ENCODE data around the gene FAIM. TPM values are rescaled to one million over a fixed set of nuclear protein-coding genes. Genes with fewer than 3 reads are reported as not detected.
"Not testable (repeated sequence)": the region's sequence is repeated elsewhere in the genome, so short reads cannot be mapped to it uniquely, and the experiment has no call there.

Gene FAIM, protein sequence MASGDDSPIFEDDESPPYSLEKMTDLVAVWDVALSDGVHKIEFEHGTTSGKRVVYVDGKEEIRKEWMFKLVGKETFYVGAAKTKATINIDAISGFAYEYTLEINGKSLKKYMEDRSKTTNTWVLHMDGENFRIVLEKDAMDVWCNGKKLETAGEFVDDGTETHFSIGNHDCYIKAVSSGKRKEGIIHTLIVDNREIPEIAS
- total RNA-seq (1 to 10 TPM; 2.0 to 5.9 (median 3.6) TPM), polyA plus RNA-seq (1 to 10 TPM; 5.5 to 7.2 TPM)
- long read RNA-seq, donor 1, partial matches to known transcripts = 0 of 3 reads
- long read RNA-seq, donor 1, other reads (novel, unspliced or antisense) = 1 of 3 reads
- long read RNA-seq, donor 2, partial matches to known transcripts = 1 of 6 reads
- long read RNA-seq, donor 2, other reads (novel, unspliced or antisense) = 2 of 6 reads
- long read RNA-seq, donor 3, partial matches to known transcripts = 0 of 3 reads
- long read RNA-seq, donor 3, other reads (novel, unspliced or antisense) = 1 of 3 reads

- H3K4me1 ChIP-seq = peaks cover 0 to 15% (median 7%) of the 10 kb centered on the region in 12 donors
- H3K4me3 ChIP-seq = peak within 1 kb of the TSS; percentile 64 to 94 (median 84)
- 2 to 5% (median 3%) methylated on average over 21 to 68 of the region's 68 CpGs for WGBS, 4 donors
- ATAC-seq (peak; percentile 65 to 88 (median 86)), DNase-seq (peak; percentile 60 to 86 (median 71))
- intact Hi-C loops (cut with DNase I) = loop anchor here in 3 of 10 donors (2.0 to 10.0 kb wide), 3 partner anchors 14 to 226 kb away; partner anchors contain the start of genes PIK3CB (in 2 of the 3) and CEP70 (in 1 of the 3)
- peaks cover 0 to 3% (median 0%) of the 10 kb centered on the region in 9 donors for H3K27me3 ChIP-seq
- peaks cover 0 to 3% (median 0%) of the 10 kb centered on the region in 9 donors for H3K36me3 ChIP-seq
- TF ChIP-seq, protein P1, sequence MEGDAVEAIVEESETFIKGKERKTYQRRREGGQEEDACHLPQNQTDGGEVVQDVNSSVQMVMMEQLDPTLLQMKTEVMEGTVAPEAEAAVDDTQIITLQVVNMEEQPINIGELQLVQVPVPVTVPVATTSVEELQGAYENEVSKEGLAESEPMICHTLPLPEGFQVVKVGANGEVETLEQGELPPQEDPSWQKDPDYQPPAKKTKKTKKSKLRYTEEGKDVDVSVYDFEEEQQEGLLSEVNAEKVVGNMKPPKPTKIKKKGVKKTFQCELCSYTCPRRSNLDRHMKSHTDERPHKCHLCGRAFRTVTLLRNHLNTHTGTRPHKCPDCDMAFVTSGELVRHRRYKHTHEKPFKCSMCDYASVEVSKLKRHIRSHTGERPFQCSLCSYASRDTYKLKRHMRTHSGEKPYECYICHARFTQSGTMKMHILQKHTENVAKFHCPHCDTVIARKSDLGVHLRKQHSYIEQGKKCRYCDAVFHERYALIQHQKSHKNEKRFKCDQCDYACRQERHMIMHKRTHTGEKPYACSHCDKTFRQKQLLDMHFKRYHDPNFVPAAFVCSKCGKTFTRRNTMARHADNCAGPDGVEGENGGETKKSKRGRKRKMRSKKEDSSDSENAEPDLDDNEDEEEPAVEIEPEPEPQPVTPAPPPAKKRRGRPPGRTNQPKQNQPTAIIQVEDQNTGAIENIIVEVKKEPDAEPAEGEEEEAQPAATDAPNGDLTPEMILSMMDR (IDR thresholded peaks at IDR 0.05) = no peak
- TF ChIP-seq POLR2A (IDR thresholded peaks at IDR 0.05) = no peak
- no peaks in the 10 kb centered on the region for H3K9me3 ChIP-seq
- peak within 1 kb of the TSS; percentile 89 to 99 (median 96) for H3K27ac ChIP-seq
Observed at GRCh38 chr3:138608322-138609135, at the start of gene FAIM. Gene FAIM, plus strand, starts transcription at chr3:138608771. Its CDS starts 10,956 bp downstream, at chr3:138619727.

GRCh38 chr3:138559134-138559533 is 49.4 kb upstream of the FAIM start:
- DNase-seq (no peak), ATAC-seq (no peak)
- WGBS, 4 donors = 70 to 87% (median 73%) methylated on average over 4 of the region's 4 CpGs
- intact Hi-C loops (cut with DNase I) = no loop called here
- Histone ChIP-seq H3K36me3 (peaks cover 0 to 28% (median 0%) of the 10 kb centered on the region in 9 donors), H3K4me1 (no peaks in the 10 kb centered on the region), H3K9me3 (peaks cover 0 to 50% (median 15%) of the 10 kb centered on the region in 12 donors), H3K27ac (no peak overlapping the region), H3K27me3 (no peaks in the 10 kb centered on the region), H3K4me3 (no peak overlapping the region)
- TF ChIP-seq, protein P1 (IDR thresholded peaks at IDR 0.05) = no peak
- TF ChIP-seq POLR2A (IDR thresholded peaks at IDR 0.05) = no peak

DNA sequence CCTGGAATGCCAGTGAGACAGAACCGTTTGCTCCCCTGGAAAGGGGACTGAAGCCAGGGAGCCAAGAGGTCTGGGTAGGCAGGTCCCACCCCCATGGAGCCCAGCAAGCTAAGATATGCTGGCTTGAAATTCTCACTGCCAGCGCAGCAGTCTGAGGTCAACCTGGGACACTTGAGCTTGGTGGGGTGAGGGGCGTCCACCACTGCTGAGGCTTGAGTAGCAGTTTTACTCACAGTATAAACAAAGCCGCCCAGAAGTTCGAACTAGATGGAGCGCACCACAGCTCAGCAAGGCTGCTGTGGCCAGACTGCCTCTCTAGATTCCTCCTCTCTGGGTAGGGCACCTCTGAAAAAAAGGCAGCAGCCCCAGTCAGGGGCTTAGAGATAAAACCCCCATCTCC is 48.1 kb upstream of the FAIM start:
- DNase-seq = no peak
- Histone ChIP-seq H3K9me3 (peaks cover 0 to 47% (median 15%) of the 10 kb centered on the region in 12 donors), H3K36me3 (peaks cover 0 to 28% (median 0%) of the 10 kb centered on the region in 9 donors), H3K4me1 (no peaks in the 10 kb centered on the region), H3K27me3 (no peaks in the 10 kb centered on the region), H3K4me3 (no peak overlapping the region), H3K27ac (no peak overlapping the region)
- TF ChIP-seq POLR2A (IDR thresholded peaks at IDR 0.05) = no peak
- TF ChIP-seq, protein P1 (IDR thresholded peaks at IDR 0.05) = no peak
- intact Hi-C loops (cut with DNase I) = no loop called here
- 92 to 100% (median 95%) methylated on average over 6 of the region's 6 CpGs for WGBS, 4 donors
- ATAC-seq = no peak

DNA sequence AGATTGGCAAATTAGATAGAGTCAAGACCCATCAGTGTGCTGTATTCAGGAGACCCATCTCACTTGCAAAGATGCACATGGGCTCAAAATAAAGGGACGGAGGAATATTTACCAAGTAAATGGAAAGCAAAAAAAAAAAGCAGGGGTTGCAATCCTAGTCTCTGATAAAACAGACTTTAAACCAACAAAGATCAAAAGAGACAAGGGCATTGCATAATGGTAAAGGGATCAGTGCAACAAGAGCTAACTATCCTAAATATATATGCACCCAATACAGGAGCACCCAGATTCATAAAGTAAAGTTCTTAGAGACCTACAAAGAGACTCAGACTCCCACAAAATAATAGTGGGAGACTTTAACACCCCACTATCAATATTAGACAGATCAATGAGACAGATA is 45.7 kb upstream of the FAIM start:
- intact Hi-C loops (cut with DNase I); ATAC-seq; H3K4me1 ChIP-seq; DNase-seq; H3K27me3 ChIP-seq; H3K4me3 ChIP-seq; H3K27ac ChIP-seq: not testable (repeated sequence)
- H3K9me3 ChIP-seq = peaks cover 0 to 31% (median 13%) of the 10 kb centered on the region in 12 donors
- WGBS, 4 donors = 92 to 100% (median 97%) methylated on average over 1 of the region's 1 CpG
- H3K36me3 ChIP-seq = peaks cover 0 to 30% (median 0%) of the 10 kb centered on the region in 9 donors

DNA sequence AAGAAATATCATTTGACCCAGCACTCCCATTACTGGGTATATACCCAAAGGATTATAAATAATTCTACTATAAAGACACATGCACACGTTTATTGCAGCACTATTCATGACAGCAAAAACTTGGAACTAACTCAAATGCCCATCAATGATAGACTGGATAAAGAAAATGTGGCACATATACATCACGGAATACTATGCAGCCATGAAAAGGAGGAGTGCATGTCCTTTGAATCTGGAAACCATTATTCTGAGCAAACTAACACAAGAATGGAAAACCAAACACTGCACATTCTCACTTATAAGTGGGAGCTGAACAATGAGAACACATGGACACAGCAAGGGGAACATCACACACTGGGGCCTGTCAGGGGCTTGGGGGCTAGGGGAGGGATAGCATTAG is 42.3 kb upstream of the FAIM start:
- DNase-seq; intact Hi-C loops (cut with DNase I); H3K9me3 ChIP-seq; H3K4me3 ChIP-seq; H3K4me1 ChIP-seq; H3K27ac ChIP-seq; H3K27me3 ChIP-seq; ATAC-seq: not testable (repeated sequence)
- peaks cover 0 to 17% (median 3%) of the 10 kb centered on the region in 9 donors for H3K36me3 ChIP-seq
- WGBS, 4 donors = 48 to 88% (median 81%) methylated on average over 2 of the region's 2 CpGs
